NCI-H2227 (cell line): ENCODE measurements around the gene RNF183.
"Not testable (repeated sequence)": the region's sequence is repeated elsewhere in the genome, so short reads cannot be mapped to it uniquely, and the experiment has no call there.

Experiments
- DNase-seq: peaks from one replicate; lab custom pipeline; 2025; ENCODE audit not compliant: unreplicated experiment; lab: John Stamatoyannopoulos, UW

The RNF183 gene

DNA sequence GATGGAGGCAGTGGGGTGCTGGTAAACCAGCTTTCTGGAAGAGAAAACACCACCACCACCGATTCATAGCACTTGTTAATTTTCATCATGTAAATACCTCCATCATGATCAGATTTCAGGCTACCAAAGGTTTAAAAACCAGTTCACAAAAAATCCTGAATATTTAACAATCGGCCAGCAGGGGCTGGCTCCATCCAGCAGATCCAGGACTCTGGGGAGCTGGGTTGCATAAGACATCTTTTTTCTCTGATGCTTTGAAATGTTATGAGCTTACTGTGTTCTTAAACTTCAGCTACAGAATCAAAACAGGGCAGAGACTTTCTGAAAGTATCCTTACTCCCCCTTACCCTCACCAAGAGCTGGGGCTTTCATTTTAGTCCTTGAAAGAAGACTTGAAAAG is 14.6 kb upstream of the RNF183 start:
- DNase-seq = no peak

DNA sequence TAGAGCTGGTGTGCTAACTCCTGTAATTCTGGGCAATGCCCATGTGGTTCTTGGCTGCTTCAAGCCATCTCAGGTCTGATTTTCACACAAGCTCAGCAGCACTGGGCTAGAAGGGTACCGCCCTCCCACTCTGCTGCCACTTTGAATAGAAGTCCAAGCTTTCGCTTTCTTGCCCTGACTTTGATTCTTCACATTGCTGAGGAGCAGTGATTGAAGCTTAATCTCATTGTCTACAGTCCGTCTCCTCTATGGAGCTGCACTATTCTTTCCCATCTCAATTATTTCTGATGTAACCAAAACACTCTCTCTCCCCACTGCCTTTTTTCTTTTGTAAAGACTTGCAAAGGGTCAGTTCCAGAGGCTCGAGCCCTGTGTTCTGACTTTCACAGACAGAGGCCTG is 12.9 kb upstream of the RNF183 start:
- DNase-seq = no peak

DNA sequence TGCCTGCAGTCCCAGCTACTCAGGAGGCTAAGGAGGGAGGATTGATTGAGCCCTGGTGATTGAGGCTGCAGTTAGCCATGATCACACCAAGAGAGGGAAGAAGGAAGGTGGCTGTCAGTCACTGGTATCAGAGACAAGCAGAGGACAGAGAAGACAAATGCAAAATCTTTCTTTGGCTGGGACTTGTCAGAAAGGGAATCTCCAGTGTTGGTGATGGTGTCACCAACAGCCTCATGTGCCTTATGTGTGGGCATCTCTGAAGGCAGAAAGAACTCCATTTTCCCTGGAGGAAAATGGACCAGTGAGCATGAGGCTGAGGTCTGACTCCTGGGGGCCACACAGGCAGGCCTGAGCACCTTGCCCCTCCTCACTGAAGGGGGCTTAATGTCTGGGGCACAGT is 12.1 kb upstream of the RNF183 start:
- no peak for DNase-seq

DNA sequence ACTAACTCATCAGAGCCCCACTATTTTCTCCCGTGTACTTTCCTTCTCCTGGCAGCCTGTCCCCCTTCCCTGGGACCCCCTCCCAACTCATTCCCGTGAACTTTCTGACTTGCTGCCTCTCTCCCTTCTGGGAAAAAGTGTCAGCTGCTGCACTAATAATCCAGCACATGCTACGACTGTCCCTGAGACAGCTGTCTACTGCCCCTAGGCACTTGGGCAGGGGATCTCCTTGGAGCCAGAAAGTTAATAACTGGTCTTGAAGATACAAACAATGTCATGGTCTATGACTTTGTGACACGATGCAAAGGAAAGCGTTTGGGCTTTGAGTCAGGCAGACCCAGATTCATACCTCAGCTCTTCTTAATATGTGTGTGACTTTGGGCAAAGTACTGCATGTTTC is 10.1 kb upstream of the RNF183 start:
- DNase-seq = no peak

DNA sequence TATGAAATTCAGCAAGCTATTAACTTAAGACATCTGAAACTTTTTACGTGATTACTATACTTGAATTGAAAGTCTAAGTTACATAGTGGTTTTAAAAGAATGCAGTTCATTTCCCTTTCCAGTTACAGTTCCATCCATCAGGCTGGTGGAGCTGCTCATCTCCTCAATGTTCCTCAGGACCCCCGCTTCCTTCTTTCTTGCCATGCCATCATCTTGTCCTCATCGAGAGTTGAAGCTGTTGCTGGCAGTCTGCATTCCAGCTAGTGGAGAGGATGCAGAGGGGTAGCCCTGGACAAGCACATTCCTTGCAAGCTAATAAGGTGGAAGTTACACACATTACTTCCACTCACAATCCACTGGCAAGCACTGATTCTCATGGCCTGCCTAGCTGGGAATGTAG is 8.8 kb upstream of the RNF183 start:
- no peak for DNase-seq

DNA sequence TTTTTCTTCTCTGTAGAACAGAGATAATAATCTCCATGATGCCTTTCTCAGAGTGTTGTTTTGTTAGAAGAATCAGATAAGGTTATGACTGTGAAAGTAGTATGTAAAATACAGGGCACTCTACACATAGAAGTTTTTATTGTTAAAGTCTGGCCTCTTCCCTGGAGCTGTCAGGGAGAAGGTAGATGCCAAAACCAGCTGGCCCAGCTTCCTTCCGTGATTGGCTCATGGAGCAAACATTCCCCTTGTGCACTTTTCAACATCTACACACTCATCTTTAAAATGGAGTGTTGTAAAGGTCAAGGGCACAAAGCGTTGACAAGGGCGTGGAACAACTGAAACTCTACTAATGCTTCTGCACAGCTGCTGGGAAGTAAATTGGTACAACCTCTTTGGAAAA is 7.4 kb upstream of the RNF183 start:
- no peak for DNase-seq

DNA sequence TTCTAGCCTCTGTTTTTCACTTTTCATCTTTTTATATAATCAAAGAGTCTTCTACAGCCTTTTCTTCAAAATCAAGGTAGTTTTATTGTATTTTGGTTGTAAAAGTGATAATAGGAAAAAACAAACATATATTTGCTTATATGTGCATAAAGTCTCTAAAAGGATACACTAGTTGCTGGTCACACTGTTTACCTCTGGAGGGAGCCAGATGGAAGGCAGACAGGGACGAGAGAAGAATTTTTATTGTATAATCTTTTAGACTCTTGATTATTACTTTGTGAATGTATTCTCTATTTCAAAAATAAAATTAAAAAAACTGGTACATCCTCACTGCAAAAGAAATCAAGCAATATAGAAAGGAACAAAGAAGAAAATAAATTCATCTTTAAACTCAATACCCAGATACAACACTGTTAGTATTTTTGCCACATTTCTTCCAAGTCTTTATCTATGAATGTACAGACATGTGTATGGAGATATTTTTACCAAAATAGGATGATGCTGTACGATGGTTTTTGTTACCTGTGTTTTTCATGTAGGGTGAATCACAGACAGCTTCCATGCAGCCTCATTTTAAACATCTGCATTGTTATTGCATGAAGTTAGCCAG is 6.1 kb upstream of the RNF183 start:
- peak; percentile 26 for DNase-seq

DNA sequence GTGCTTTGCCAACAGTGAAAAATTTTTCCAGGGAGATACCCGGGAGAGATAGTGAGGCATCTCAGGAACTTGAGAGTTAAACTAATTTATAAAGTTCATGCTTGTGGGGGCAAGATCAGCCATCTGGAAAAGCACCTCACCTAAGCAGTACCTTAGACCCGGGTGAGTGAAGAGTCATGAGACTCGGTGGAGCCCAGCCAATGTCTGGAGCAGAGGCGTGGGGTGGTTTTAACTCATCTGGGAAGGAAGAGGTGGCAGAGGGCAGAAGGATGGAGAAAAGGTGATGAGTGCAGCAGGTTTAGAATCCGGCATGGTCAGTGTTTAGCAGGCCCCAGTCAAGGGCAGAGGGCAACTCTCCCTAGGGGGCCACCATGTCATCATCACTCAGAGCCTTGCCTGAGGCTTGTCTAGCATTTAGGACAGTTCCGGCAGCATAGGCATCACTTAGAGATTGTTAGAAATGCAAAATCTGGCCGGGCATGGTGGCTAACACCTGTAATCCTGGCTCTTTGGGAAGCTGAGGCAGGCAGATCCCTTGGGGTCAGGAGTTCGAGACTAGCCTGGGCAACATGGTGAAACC is 4.3 kb upstream of the RNF183 start:
- no peak for DNase-seq

DNA sequence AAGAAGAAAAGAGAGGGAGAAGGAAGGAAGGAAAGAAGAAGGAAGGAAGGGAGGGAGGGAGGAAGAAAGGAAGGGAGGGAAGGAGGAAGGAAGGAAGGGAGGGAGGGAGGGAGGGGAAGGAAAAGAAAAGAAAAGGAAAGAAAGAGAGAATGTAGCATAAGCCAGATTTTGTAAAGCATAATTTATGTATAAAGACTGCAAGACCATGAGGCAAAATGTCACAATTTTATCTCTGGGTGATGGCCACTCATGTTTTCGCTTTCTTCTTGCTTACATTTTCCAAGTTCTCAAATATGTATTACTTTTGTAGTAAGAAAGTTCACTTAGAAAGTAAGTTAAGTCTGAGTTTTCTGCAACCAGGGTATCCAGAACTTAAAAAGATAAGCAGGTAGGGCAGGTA is 3.4 kb upstream of the RNF183 start:
- DNase-seq = no peak

DNA sequence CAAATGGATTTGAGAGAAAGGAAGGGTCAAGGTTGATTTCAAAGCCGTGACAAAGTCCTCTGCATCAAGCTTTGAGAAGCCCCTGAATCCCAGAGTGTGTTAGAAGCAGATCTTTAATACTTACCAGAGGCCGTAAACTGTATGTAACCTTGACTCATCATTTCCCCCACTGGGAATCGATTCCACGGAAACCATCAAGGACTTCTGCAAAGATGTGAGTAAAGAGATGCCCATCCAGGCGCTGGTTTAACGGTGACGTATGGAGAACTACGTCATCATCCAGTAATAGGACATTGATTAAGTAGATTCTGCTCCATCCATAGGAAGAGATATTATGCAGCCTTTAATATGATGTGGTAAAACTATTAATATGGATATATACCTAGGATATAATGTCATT is 1.6 kb downstream of the RNF183 start:
- DNase-seq = no peak

DNA sequence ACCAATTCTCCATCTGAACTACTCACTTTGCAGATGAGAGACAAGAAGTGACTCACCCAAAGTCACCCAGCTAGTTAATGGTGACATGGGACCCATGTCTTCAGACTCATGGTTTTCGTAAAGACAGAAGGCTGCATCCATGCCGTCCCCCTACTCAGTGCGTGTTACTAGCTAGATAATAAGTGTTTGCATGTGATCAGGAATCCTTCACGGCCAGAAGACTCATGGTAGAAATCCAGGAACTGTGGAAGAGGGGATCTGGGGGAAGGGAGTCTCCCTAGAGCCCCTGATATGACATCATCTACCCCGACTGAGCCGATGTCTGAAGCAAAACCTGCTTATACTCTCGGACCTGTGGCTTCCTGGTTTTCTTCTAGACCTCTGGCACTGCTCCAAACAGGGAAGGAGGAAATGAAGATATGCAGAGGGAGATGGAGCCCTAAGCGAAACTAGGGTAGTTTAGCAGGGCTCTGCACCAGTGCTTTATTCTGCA is 3.3 kb downstream of the RNF183 start:
- DNase-seq = no peak

DNA sequence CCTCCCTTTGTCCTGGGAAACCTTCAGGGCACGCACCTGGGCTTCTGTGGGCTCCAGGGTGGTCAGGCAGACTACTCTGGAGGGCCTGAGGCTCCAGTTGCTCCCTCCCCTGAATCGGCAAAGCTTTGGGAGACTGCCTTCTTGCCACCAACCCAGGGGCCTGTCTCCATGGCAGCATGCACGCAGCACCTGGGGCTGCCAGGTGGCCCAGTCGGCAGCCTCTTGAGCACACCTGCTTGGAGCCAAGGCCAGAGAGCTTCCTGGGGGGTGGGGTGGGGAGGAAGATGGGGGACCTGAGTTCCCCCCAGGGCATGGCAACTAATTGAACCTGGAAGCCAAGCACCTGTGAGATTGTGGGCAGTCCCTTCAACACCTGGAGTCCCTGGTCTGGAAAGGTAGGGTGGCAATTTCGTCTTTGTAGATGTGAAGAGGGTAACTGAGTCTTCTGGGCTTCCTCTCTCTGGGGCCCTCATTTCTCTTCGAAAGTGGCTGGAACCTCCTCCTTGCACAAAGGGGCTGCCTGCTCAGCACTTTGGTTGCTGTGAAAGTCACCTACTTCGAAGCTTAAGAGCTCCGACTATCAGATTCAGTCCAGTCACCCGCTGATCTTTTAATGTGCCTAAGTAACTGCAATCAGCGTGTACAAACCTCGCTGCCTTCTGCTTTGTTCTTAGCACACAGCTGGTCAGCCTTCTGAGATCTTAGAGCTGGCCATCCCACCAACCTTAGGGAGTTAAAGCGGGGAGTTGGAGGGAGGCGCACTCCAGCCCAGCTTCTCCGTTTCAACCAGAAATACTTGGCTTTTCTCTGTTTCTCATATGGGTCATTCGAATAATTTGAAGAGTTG is 4.0 kb downstream of the RNF183 start:
- DNase-seq = no peak

DNA sequence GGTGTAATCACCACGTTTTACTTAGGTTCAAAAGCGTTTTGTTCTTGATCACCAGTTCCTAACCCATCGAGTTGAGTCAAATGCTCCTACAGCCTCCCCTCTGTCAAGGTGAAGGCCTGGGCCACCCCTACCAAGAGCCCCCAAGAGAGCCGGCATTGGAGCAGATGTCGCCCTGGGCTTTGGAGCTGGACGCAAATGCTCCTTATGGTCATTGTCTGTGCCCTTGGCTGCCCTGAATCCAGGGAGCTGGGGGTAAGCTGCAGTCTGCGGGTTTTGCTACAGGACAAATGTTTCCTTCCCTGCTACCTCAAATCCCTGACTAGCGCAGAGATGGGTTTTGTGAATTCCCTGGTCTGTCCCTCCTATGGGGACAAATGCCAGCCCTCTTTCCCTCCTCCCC is 4.9 kb downstream of the RNF183 start:
- DNase-seq = no peak

DNA sequence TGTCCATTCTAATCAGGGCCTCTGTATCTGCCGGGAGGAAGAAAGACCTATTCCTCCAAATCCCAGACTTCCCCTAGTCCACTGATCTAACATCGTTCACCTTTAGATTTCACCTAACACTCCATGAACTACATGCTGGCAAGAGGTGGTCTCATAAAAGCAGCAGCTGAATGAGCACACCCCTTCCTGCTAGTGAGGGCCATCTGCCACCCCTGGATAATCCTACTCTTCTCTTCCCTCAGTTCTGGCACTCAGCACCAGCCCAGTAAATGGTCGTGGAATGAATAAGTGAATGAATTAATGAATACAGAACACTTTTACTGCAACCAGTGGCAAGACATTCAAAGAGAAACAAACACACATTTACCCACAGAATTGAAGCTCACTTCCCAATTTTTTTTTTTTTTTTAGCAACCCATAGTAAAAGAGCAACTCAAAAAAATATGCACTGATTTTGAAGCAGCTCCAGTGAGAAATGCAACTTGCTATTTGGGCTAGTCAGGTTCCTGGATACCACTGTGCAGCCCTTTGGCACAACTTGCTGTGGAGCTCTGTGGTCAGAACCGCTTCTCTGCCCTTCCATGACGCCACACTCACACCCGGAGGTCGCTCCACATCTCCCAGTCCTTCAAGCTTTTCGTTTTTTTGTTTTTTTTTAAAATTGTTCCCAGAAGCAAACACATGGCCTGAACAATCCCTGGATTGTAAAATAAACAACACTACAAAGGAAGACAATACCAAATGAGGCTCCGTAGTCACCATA is 6.2 kb downstream of the RNF183 start:
- DNase-seq = no peak

DNA sequence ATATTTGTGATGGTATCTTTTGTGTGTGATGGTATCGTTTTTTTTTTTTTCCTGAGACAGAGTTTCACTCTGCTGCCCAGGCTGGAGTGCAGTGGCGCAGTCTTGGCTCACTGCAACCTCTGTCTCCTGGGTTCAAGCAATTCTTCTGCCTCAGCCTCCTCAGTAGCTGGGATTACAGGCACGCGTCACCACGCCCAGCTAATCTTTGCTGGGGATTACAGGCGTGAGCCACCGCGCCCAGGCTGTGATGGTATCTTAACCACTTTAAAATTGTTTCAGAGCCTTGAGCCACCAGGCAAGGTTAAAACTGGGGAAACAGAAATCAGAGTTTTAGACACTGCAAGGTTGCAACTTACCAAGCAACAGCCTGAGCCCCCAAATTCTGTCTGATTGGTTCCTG is 6.9 kb downstream of the RNF183 start:
- not testable (repeated sequence) for DNase-seq

DNA sequence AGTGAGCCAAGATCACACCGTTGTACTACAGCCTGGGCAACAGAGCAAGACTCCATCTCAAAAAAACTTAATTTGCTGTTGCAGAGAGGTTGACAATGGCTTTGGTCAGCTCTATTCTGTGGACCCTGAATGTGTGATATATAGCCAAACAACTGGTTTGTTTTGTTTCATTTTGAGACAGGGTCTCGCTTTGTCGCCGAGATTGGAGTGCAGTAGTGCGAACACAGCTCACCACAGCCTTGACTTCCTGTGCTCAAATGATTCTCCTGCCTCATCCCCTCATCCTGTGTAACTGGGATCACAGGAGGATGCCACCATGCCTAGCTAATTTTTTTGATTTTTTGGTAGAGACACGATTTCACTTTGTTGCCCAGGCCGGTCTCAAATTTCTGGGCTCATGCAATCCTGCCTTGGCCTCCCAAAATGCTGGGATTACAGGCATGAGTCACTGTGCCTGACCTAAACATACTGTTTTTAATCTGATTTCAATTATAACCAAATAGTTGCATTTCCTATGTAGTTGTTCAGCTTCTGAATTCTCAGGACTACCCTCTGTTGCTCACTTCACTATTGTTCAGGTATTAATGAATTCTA is 9.8 kb downstream of the RNF183 start:
- no peak for DNase-seq

DNA sequence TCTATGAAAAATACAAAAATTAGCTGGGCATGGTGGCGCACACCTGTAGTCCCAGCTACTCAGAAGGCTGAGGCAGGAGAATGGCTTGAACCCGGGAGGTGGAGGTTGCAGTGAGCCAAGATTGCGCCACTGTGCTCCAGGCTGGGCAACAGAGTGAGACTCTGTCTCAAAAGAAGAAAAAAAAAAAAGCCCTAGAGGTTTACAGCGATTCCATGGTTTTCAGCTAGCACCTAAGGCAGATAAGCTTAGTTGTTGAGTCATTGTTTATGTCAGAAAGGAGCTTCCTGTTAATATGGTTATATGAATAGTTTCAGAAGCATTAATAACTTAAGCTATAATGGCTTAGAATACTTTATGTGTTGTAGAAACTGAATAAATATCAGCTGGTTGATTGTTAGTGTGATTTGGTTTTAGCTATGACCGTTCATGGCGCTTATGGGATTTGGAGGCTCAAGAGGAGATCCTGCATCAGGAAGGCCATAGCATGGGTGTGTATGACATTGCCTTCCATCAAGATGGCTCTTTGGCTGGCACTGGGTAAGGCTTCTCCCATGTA is 13.0 kb downstream of the RNF183 start:
- DNase-seq = no peak

DNA sequence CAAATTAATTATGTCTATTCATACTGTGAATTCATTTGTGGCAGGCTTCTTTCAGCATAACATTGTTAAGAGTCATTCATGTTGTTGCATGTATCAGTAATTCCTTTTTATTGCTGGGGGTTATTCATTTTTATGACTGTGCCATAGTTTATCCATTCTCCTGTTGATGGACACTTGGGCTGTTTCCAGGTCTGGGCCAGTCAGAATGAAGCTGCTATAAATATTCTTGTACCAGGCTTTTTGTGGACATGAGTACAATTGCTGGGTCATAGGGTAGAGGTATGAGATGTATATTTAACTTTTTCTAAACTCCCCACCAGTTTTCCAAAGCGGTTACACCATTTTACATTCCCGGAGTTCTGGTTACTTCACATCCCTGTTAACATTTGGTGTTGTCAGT is 14.1 kb downstream of the RNF183 start:
- DNase-seq = no peak

DNA sequence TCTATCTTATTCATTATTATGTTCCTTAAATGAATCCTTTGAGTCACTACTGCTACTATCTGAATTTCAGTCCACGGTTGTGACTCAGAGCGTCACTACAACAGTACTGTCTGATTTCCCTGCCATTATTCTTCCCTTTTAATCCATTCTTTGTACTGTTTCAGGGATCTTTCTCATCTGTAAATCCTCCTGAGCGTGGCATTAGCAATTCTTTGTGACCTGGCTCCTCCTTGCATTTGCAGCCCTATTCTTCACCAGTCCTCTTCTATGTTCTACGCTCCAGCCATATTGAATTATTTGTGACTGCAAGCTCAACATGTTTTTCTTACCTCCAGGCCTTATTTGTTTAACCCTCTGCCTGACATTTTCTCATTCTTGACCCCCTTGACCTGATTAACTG is 21.8 kb downstream of the RNF183 start:
- no peak for DNase-seq

DNA sequence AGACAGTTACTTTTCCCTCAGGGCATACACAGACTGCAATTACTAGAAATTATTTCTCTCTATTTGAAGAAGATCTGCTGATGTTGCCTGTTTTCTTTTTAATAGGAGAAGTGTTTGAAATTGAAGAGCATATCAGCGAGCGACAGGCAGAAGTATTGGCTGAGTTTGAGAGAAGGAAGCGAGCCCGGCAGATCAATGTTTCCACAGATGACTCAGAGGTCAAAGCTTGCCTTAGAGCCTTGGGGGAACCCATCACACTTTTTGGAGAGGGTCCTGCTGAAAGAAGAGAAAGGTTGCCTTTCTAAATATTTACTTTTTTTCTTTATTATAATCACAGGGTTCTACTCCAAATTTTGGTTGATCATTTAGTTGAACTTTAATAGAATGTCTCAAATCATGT is 24.3 kb downstream of the RNF183 start:
- no peak for DNase-seq
